Sigmoid colon (tissue), 4 donors: Measurements from ENCODE around the gene SPINK9.

Experiments
- EP300 ChIP-seq, 4 donors: sonication (generic); formaldehyde crosslinking; IDR thresholded peaks; one replicate each; pipeline ENCODE4 v1.6.1; 2017; ENCODE audit warnings: antibody characterized with exemption in 4 of 4
- POLR2A ChIP-seq, 2 donors: fragments of 450-650 bp; IDR thresholded peaks; one replicate each; pipeline ENCODE4 v1.6.1; 2016; ENCODE audit warnings: antibody characterized with exemption in 2 of 2, mild to moderate bottlenecking in 2 of 2, moderate library complexity in 2 of 2
- POLR2AphosphoS5 ChIP-seq, 4 donors: sonication (generic); formaldehyde crosslinking; IDR thresholded peaks; one replicate each; pipeline ENCODE4 v1.6.1; 2017; ENCODE audit warnings: antibody characterized with exemption in 4 of 4
- TF ChIP-seq, protein P1 (sequence below), 4 experiments: fragments of 450-650 bp in 3 of 4; fragments of 200-600 bp in 1 of 4; IDR thresholded peaks; one replicate each; pipeline ENCODE4 v1.5.1; 2016 to 2019; ENCODE audit warnings: antibody characterized with exemption in 4 of 4, mild to moderate bottlenecking in 3 of 4, moderate library complexity in 2 of 4

DNA sequence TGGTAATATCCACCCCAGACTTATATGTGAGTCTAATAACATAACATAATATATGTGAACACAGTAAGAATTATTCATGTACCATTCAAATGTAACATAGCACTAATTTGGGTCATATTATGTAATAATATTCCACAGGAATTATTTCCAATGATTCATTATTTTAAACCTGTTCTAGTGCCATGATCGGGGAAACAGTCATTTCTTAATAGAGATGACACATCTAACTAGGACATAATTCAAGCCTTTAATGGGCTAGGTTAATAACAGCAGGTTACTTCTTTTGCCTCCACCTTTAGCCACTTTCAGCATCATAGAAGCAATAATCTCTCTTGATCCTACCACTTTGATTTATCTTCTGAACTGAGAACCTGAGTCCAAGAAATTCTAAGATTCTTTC lies 12.3 kb downstream of the SPINK9 start:
- TF ChIP-seq, protein P1, sequence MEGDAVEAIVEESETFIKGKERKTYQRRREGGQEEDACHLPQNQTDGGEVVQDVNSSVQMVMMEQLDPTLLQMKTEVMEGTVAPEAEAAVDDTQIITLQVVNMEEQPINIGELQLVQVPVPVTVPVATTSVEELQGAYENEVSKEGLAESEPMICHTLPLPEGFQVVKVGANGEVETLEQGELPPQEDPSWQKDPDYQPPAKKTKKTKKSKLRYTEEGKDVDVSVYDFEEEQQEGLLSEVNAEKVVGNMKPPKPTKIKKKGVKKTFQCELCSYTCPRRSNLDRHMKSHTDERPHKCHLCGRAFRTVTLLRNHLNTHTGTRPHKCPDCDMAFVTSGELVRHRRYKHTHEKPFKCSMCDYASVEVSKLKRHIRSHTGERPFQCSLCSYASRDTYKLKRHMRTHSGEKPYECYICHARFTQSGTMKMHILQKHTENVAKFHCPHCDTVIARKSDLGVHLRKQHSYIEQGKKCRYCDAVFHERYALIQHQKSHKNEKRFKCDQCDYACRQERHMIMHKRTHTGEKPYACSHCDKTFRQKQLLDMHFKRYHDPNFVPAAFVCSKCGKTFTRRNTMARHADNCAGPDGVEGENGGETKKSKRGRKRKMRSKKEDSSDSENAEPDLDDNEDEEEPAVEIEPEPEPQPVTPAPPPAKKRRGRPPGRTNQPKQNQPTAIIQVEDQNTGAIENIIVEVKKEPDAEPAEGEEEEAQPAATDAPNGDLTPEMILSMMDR (IDR thresholded peaks at IDR 0.05), result no peak
- TF ChIP-seq EP300 (IDR thresholded peaks at IDR 0.05), result no peak
- no peak for TF ChIP-seq POLR2A (IDR thresholded peaks at IDR 0.05)
- TF ChIP-seq POLR2AphosphoS5 (IDR thresholded peaks at IDR 0.05), result no peak
